B cell (primary cell): ENCODE results near the gene APP. TPM values are rescaled to one million over a fixed set of nuclear protein-coding genes. Genes with fewer than 3 reads are reported as not detected.

Source experiments
- ATAC-seq: fragments of 200-7000 bp; cut with Tn5 transposase; one replicate; pipeline ENCODE4 v1.10.0; 2021; ENCODE audit warnings: low read depth, mild to moderate bottlenecking, moderate number of reproducible peaks, moderate library complexity
- CTCF ChIA-PET: fragments of 350-600 bp; sonication (Branson Sonifier 250); formaldehyde crosslinking; loops from one replicate; lab custom pipeline; 2021; ENCODE audit warnings: antibody characterized with exemption, inconsistent platforms; lab: Charles Lee
- POLR2A ChIA-PET: fragments of 350-600 bp; sonication (Branson Sonifier 250); formaldehyde crosslinking; loops from one replicate; lab custom pipeline; 2021; ENCODE audit warnings: antibody characterized with exemption; lab: Charles Lee
- DNase-seq: peaks from one replicate; pipeline ENCODE4 v3.0.0; 2013
- H2AFZ ChIP-seq: 2 replicates; pipeline ENCODE4 v1.6.1; 2012; ENCODE audit warnings: mild to moderate bottlenecking, low read depth, low read length; ENCODE audit not compliant: insufficient read depth, poor library complexity, severe bottlenecking
- H3K27ac ChIP-seq, 2 donors: 1 replicate in 1 of 2; 2 replicates in 1 of 2; pipeline ENCODE4 v1.5.1; 2012 to 2013; ENCODE audit warnings: low read length in 2 of 2, mild to moderate bottlenecking in 2 of 2, moderate library complexity in 1 of 2
- H3K27me3 ChIP-seq, 4 experiments: fragments of 200-600 bp in 1 of 4; sonication (generic) in 1 of 4; replicated peaks in 1 of 4; 1 replicate in 2 of 4; 2 replicates in 2 of 4; pipeline versions ENCODE4 v1.6.1 to v1.7.0; 2013 to 2016; ENCODE audit warnings: low read length in 3 of 4, mild to moderate bottlenecking in 2 of 4, mixed read lengths in 1 of 4, moderate library complexity in 1 of 4; ENCODE audit not compliant: insufficient read depth in 4 of 4, control insufficient read depth in 3 of 4; ENCODE audit errors: control extremely low read depth in 1 of 4
- H3K36me3 ChIP-seq, 2 experiments: replicated peaks in 1 of 2; 1 replicate in 1 of 2; 2 replicates in 1 of 2; pipeline versions ENCODE4 v1.6.1 to v1.7.1; 2013; ENCODE audit warnings: low read length in 1 of 2; ENCODE audit not compliant: insufficient read depth in 2 of 2, control insufficient read depth in 1 of 2; ENCODE audit errors: control extremely low read depth in 1 of 2, extremely low read depth in 1 of 2
- H3K4me1 ChIP-seq, 2 donors: fragments of 200-600 bp in 1 of 2; sonication (generic) in 1 of 2; 1 replicate in 1 of 2; 2 replicates in 1 of 2; pipeline versions ENCODE4 v1.5.1 to v1.6.1; 2013 to 2017; ENCODE audit warnings: low read length in 2 of 2; ENCODE audit not compliant: control insufficient read depth in 2 of 2, insufficient read depth in 2 of 2
- H3K4me2 ChIP-seq: replicated peaks from 2 replicates; pipeline ENCODE3; 2012; ENCODE audit warnings: mild to moderate bottlenecking, low read depth, low read length; ENCODE audit not compliant: poor library complexity, severe bottlenecking
- H3K4me3 ChIP-seq, 5 experiments: fragments of 200-600 bp in 1 of 5; sonication (generic) in 1 of 5; 1 replicate in 3 of 5; 2 replicates in 2 of 5; pipeline versions ENCODE4 v1.5.1 to v1.7.0; 2011 to 2016; ENCODE audit warnings: low read length in 4 of 5, mild to moderate bottlenecking in 4 of 5, low read depth in 2 of 5, control low read depth in 1 of 5, moderate library complexity in 1 of 5; ENCODE audit not compliant: insufficient read depth in 1 of 5; ENCODE audit errors: control extremely low read depth in 1 of 5, extremely low read depth in 1 of 5
- H3K79me2 ChIP-seq: fragments of 200-600 bp; sonication (generic); one replicate; pipeline ENCODE4 v1.6.0; 2016; ENCODE audit warnings: low read length; ENCODE audit not compliant: control insufficient read depth, insufficient read depth
- H3K9ac ChIP-seq: fragments of 200-600 bp; sonication (generic); 2 replicates; pipeline ENCODE4 v1.6.1; 2017; ENCODE audit warnings: mild to moderate bottlenecking, low read length, moderate library complexity
- H3K9me3 ChIP-seq, 3 donors: one replicate each; pipeline versions ENCODE4 v1.6.1 to v1.7.1; 2013; ENCODE audit warnings: low read length in 2 of 3; ENCODE audit not compliant: control insufficient read depth in 2 of 3, insufficient read depth in 1 of 3; ENCODE audit errors: control extremely low read depth in 1 of 3
- H4K20me1 ChIP-seq: 2 replicates; pipeline ENCODE4 v1.6.0; 2012; ENCODE audit warnings: mild to moderate bottlenecking, low read length; ENCODE audit not compliant: insufficient read depth, control insufficient read depth, poor library complexity, severe bottlenecking
- H3K27ac Mint-ChIP-seq: one replicate; pipeline ENCODE4 v1.8.0; 2021; ENCODE audit warnings: mixed read lengths
- H3K27me3 Mint-ChIP-seq: one replicate; pipeline ENCODE4 v1.8.0; 2021; ENCODE audit warnings: mixed read lengths
- H3K4me1 Mint-ChIP-seq: one replicate; pipeline ENCODE4 v1.8.0; 2021; ENCODE audit warnings: mixed read lengths
- H3K4me3 Mint-ChIP-seq: one replicate; pipeline ENCODE4 v1.8.0; 2021; ENCODE audit warnings: mixed read lengths
- H3K9me3 Mint-ChIP-seq: one replicate; pipeline ENCODE4 v1.8.0; 2022; ENCODE audit warnings: mixed read lengths; ENCODE audit not compliant: insufficient read depth
- EZH2 ChIP-seq: IDR thresholded peaks from 2 replicates; pipeline ENCODE4 v1.6.1; 2012; ENCODE audit warnings: borderline replicate concordance, low read depth, mild to moderate bottlenecking, moderate library complexity, low read length; ENCODE audit not compliant: insufficient read depth, poor library complexity, severe bottlenecking
- WGBS: methylation state at CpG from one replicate; pipeline ENCODE4 v1.1.5; 2013; ENCODE audit warnings: missing lambda C conversion rate; ENCODE audit not compliant: insufficient coverage; 5-methylcytosine and 5-hydroxymethylcytosine counted together
- intact Hi-C: fragments of 100-400 bp; cut with micrococcal nuclease; formaldehyde crosslinking; loops from one replicate; pipeline ENCODE4 v1.10.0; 2022
- polyA plus RNA-seq: library from polyadenylated mRNA; depleted of rRNA; stranded (reverse); fragments of >200 nt; gene quantifications from 2 replicates; pipeline ENCODE4 v1.2.3, GENCODE V29; 2012
- total RNA-seq, 2 donors: library from RNA; stranded (reverse); fragments of 120-200 nt in 1 of 2; gene quantifications; 1 replicate in 1 of 2; 2 replicates in 1 of 2; pipeline versions ENCODE4 v1.2.3 to v1.2.4, GENCODE V29; 2013 to 2022
- TF ChIP-seq, protein P1 (sequence below): fragments of 200-600 bp; IDR thresholded peaks from one replicate; pipeline ENCODE4 v1.8.0; 2022; ENCODE audit warnings: antibody characterized with exemption, mild to moderate bottlenecking

APP gene
- total and polyA plus RNA-seq, 2 donors (not counting 1 experiment from before 2014, with no cell fraction given): 28.3 to 34.7 TPM

DNA sequence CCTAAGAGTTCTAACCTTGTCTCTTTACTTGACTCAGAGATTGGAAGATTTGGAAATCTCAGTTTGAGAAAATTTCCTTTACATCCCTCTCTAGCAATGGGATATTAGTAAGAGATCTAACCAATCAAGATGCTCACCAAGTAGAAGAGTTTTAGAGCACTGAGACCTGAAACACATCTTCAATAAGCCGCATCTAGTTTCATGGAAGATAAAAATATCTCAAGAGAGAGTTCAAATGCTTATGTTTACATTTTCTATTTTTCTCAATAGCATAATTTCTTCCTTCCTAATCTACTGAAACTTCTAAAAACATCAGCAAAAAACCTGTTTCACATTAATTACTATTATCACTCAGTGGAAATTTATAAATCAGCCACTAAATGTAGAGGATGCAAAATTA is 165.1 kb downstream of the APP start:
- WGBS: no CpG with 5 or more reads among the region's 1 CpG
- Histone ChIP-seq H3K9me3 (peaks cover 0 to 4% (median 0%) of the 10 kb centered on the region in 3 donors), H3K36me3 (peaks cover 0 to 7% of the 10 kb centered on the region in 2 experiments), H3K4me1 (no peaks in the 10 kb centered on the region), H4K20me1 (no peaks in the 10 kb centered on the region), H3K9ac (no peak overlapping the region), H3K4me3 (no peak overlapping the region), H2AFZ (no peak overlapping the region), H3K4me2 (no peak overlapping the region), H3K27me3 (no peaks in the 10 kb centered on the region), H3K79me2 (no peaks in the 10 kb centered on the region), H3K27ac (no peak overlapping the region)
- intact Hi-C loops: no loop called here
- H3K4me1 Mint-ChIP-seq: no peaks in the 10 kb centered on the region
- DNase-seq: no peak
- POLR2A ChIA-PET: no interaction called here
- no peak overlapping the region for H3K4me3 Mint-ChIP-seq
- CTCF ChIA-PET: no interaction called here
- H3K27ac Mint-ChIP-seq: no peak overlapping the region
- no peaks in the 10 kb centered on the region for H3K27me3 Mint-ChIP-seq
- no peaks in the 10 kb centered on the region for H3K9me3 Mint-ChIP-seq
- TF ChIP-seq, protein P1, sequence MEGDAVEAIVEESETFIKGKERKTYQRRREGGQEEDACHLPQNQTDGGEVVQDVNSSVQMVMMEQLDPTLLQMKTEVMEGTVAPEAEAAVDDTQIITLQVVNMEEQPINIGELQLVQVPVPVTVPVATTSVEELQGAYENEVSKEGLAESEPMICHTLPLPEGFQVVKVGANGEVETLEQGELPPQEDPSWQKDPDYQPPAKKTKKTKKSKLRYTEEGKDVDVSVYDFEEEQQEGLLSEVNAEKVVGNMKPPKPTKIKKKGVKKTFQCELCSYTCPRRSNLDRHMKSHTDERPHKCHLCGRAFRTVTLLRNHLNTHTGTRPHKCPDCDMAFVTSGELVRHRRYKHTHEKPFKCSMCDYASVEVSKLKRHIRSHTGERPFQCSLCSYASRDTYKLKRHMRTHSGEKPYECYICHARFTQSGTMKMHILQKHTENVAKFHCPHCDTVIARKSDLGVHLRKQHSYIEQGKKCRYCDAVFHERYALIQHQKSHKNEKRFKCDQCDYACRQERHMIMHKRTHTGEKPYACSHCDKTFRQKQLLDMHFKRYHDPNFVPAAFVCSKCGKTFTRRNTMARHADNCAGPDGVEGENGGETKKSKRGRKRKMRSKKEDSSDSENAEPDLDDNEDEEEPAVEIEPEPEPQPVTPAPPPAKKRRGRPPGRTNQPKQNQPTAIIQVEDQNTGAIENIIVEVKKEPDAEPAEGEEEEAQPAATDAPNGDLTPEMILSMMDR: no peak
- no peak for TF ChIP-seq EZH2
- no peak for ATAC-seq

DNA sequence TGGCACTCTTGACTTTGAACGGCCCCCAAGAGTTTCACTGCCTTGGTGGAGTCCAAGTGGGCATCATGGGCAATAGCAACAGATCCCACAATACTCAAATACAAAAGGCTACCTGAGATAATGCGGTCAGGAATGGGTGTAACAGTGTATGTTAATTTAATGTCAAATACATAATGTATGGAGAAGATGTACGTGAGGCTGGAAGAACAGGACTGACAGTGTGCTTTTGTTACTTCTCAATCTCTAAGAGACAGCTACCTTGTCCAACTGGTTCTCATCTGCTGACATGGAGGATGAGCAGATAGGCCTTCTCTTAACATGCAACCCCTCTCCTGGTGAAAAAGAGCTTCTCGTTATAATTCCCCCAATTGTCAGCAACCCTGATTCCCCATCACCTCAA is 167.2 kb downstream of the APP start:
- TF ChIP-seq, protein P1: no peak
- TF ChIP-seq EZH2: no peak
- Mint-ChIP-seq H3K4me3 (no peak overlapping the region), H3K27ac (no peak overlapping the region), H3K9me3 (no peaks in the 10 kb centered on the region), H3K27me3 (no peaks in the 10 kb centered on the region), H3K4me1 (peaks cover 8% of the 10 kb centered on the region)
- 94% methylated on average over 2 of the region's 4 CpGs for WGBS
- Histone ChIP-seq H3K4me2 (no peak overlapping the region), H3K9ac (no peak overlapping the region), H3K27me3 (no peaks in the 10 kb centered on the region), H2AFZ (no peak overlapping the region), H3K4me1 (no peaks in the 10 kb centered on the region), H3K79me2 (no peaks in the 10 kb centered on the region), H3K27ac (no peak overlapping the region), H4K20me1 (no peaks in the 10 kb centered on the region), H3K4me3 (no peak overlapping the region), H3K36me3 (peaks cover 0 to 7% of the 10 kb centered on the region in 2 experiments), H3K9me3 (peaks cover 0 to 4% (median 0%) of the 10 kb centered on the region in 3 donors)
- ATAC-seq: no peak
- DNase-seq: no peak
- ChIA-PET POLR2A (no interaction called here), CTCF (no interaction called here)
- intact Hi-C loops: no loop called here
